Measurements from ENCODE around the gene RAPGEF2.

Gene RAPGEF2

DNA sequence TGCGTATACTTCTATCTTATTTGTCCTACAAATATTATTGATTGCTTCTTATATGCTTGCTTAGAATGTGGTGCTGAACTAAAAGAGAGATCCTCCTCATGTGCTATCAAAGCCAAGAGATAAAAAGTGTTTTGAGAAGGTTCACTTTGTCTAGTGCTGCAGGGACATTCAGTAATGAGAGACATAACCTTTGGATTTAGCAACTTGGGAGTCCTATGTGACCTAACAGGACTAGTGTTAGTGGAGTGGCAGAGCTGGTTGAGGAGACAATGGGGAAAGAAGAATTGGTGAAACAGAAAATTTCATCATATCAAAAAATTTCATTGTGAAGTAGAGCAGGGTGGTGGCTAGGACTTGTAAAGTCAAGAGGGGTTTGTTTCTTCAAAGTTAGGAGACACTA lies 117.0 kb downstream of the RAPGEF2 start (continued):
- TF ChIP-seq, protein P1, sequence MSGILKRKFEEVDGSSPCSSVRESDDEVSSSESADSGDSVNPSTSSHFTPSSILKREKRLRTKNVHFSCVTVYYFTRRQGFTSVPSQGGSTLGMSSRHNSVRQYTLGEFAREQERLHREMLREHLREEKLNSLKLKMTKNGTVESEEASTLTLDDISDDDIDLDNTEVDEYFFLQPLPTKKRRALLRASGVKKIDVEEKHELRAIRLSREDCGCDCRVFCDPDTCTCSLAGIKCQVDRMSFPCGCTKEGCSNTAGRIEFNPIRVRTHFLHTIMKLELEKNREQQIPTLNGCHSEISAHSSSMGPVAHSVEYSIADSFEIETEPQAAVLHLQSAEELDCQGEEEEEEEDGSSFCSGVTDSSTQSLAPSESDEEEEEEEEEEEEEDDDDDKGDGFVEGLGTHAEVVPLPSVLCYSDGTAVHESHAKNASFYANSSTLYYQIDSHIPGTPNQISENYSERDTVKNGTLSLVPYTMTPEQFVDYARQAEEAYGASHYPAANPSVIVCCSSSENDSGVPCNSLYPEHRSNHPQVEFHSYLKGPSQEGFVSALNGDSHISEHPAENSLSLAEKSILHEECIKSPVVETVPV (CRISPR knock-in tag; IDR thresholded peaks at IDR 0.05): no peak
- no peak for TF ChIP-seq ZNF70 (CRISPR knock-in tag; IDR thresholded peaks at IDR 0.05)
- no peak for TF ChIP-seq ZFP30 (CRISPR knock-in tag; IDR thresholded peaks at IDR 0.05)
- no peak for TF ChIP-seq ZNF565 (CRISPR knock-in tag; conservative IDR thresholded peaks at IDR 0.05; ENCODE audit: low read depth)
- no peak for TF ChIP-seq CSDC2 (CRISPR knock-in tag; IDR thresholded peaks at IDR 0.05)
- TF ChIP-seq TCF4 (CRISPR knock-in tag; IDR thresholded peaks at IDR 0.05; ENCODE audit: borderline replicate concordance): no peak
- TF ChIP-seq GLIS3 (CRISPR knock-in tag; IDR thresholded peaks at IDR 0.05): no peak

DNA sequence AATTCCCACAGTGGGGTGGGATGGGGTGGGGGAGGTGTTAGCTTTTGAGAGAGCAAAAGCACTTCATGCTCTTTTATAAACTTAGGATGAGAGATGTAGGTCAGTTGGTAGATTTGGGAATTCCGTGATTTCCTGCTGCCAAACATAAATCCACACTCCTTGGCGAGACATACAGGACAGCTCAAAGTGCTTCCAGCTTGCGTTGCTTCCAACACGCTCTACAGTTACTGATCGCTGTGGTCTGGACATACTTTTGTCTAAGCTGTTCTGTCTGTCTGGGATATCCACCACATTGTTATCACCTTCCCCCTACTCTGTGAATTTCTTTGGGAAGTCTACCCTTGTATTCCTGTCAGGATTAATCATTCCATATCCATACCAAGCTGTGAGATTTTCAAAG lies 117.5 kb downstream of the RAPGEF2 start:
- ATAC-seq: no peak

DNA sequence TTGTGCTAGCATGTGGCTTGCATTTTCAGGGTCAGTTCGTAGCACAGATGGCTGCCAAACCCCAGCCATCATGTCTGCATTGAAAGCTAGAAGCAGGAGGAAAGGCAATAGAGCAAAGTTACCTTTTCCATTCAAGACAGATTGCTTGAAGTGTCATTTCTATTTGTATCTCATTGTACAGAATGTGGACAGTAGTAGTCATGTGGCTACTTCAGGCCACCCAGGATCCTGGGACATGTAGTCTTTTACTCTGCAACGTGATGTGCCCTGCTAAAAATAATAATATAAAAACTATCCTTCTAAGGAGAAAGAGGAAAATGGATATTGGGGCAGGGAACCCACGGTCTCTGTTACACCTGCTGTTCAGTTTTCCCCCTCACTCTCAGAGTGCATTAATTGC lies 118.4 kb downstream of the RAPGEF2 start:
- no peak for ATAC-seq
- TF ChIP-seq, protein P2, sequence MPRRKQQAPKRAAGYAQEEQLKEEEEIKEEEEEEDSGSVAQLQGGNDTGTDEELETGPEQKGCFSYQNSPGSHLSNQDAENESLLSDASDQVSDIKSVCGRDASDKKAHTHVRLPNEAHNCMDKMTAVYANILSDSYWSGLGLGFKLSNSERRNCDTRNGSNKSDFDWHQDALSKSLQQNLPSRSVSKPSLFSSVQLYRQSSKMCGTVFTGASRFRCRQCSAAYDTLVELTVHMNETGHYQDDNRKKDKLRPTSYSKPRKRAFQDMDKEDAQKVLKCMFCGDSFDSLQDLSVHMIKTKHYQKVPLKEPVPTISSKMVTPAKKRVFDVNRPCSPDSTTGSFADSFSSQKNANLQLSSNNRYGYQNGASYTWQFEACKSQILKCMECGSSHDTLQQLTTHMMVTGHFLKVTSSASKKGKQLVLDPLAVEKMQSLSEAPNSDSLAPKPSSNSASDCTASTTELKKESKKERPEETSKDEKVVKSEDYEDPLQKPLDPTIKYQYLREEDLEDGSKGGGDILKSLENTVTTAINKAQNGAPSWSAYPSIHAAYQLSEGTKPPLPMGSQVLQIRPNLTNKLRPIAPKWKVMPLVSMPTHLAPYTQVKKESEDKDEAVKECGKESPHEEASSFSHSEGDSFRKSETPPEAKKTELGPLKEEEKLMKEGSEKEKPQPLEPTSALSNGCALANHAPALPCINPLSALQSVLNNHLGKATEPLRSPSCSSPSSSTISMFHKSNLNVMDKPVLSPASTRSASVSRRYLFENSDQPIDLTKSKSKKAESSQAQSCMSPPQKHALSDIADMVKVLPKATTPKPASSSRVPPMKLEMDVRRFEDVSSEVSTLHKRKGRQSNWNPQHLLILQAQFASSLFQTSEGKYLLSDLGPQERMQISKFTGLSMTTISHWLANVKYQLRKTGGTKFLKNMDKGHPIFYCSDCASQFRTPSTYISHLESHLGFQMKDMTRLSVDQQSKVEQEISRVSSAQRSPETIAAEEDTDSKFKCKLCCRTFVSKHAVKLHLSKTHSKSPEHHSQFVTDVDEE (CRISPR knock-in tag; IDR thresholded peaks at IDR 0.05): no peak
- TF ChIP-seq, protein P1 (CRISPR knock-in tag; IDR thresholded peaks at IDR 0.05): no peak
- TF ChIP-seq GLIS3 (CRISPR knock-in tag; IDR thresholded peaks at IDR 0.05) (no peak), ZFP30 (CRISPR knock-in tag; IDR thresholded peaks at IDR 0.05) (no peak), RARB (CRISPR knock-in tag; IDR thresholded peaks at IDR 0.05) (no peak), ISL1 (CRISPR knock-in tag; IDR thresholded peaks at IDR 0.05) (no peak), ARNTL (CRISPR knock-in tag; IDR thresholded peaks at IDR 0.05; ENCODE audit: borderline replicate concordance, low read depth) (no peak), BACH2 (CRISPR knock-in tag; IDR thresholded peaks at IDR 0.05; ENCODE audit: borderline replicate concordance) (no peak), TOX (CRISPR knock-in tag; IDR thresholded peaks at IDR 0.05; ENCODE audit: borderline replicate concordance) (no peak), ESRRG (CRISPR knock-in tag; IDR thresholded peaks at IDR 0.05) (no peak), TCF4 (CRISPR knock-in tag; IDR thresholded peaks at IDR 0.05; ENCODE audit: borderline replicate concordance) (no peak), ZNF70 (CRISPR knock-in tag; IDR thresholded peaks at IDR 0.05) (no peak), ZNF8 (CRISPR knock-in tag; IDR thresholded peaks at IDR 0.05) (no peak; the same call in 1 of the 2 replicates), ZFP3 (CRISPR knock-in tag; IDR thresholded peaks at IDR 0.05) (no peak), OSR1 (CRISPR knock-in tag; IDR thresholded peaks at IDR 0.05) (no peak), SNAI2 (CRISPR knock-in tag; IDR thresholded peaks at IDR 0.05) (no peak), ZNF565 (CRISPR knock-in tag; conservative IDR thresholded peaks at IDR 0.05; ENCODE audit: low read depth) (no peak)
- TF ChIP-seq, protein P3, sequence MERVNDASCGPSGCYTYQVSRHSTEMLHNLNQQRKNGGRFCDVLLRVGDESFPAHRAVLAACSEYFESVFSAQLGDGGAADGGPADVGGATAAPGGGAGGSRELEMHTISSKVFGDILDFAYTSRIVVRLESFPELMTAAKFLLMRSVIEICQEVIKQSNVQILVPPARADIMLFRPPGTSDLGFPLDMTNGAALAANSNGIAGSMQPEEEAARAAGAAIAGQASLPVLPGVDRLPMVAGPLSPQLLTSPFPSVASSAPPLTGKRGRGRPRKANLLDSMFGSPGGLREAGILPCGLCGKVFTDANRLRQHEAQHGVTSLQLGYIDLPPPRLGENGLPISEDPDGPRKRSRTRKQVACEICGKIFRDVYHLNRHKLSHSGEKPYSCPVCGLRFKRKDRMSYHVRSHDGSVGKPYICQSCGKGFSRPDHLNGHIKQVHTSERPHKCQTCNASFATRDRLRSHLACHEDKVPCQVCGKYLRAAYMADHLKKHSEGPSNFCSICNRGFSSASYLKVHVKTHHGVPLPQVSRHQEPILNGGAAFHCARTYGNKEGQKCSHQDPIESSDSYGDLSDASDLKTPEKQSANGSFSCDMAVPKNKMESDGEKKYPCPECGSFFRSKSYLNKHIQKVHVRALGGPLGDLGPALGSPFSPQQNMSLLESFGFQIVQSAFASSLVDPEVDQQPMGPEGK (CRISPR knock-in tag; IDR thresholded peaks at IDR 0.05; ENCODE audit: borderline replicate concordance): no peak
- TF ChIP-seq, protein P4, sequence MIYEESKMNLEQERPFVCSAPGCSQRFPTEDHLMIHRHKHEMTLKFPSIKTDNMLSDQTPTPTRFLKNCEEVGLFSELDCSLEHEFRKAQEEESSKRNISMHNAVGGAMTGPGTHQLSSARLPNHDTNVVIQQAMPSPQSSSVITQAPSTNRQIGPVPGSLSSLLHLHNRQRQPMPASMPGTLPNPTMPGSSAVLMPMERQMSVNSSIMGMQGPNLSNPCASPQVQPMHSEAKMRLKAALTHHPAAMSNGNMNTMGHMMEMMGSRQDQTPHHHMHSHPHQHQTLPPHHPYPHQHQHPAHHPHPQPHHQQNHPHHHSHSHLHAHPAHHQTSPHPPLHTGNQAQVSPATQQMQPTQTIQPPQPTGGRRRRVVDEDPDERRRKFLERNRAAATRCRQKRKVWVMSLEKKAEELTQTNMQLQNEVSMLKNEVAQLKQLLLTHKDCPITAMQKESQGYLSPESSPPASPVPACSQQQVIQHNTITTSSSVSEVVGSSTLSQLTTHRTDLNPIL (CRISPR knock-in tag; IDR thresholded peaks at IDR 0.05; ENCODE audit: low read depth): no peak
- TF ChIP-seq, protein P5, sequence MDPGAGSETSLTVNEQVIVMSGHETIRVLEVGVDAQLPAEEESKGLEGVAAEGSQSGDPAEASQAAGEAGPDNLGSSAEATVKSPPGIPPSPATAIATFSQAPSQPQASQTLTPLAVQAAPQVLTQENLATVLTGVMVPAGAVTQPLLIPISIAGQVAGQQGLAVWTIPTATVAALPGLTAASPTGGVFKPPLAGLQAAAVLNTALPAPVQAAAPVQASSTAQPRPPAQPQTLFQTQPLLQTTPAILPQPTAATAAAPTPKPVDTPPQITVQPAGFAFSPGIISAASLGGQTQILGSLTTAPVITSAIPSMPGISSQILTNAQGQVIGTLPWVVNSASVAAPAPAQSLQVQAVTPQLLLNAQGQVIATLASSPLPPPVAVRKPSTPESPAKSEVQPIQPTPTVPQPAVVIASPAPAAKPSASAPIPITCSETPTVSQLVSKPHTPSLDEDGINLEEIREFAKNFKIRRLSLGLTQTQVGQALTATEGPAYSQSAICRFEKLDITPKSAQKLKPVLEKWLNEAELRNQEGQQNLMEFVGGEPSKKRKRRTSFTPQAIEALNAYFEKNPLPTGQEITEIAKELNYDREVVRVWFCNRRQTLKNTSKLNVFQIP (CRISPR knock-in tag; IDR thresholded peaks at IDR 0.05; ENCODE audit: borderline replicate concordance, low read depth): no peak

More for the DNA sequence above, 117.5 kb downstream of the RAPGEF2 start:
- no peak for TF ChIP-seq TCF4 (CRISPR knock-in tag; IDR thresholded peaks at IDR 0.05; ENCODE audit: borderline replicate concordance)
- TF ChIP-seq ZNF8 (CRISPR knock-in tag; IDR thresholded peaks at IDR 0.05): no peak
- TF ChIP-seq, protein P1 (CRISPR knock-in tag; IDR thresholded peaks at IDR 0.05): no peak
- no peak for TF ChIP-seq PPARA (CRISPR knock-in tag; IDR thresholded peaks at IDR 0.05; ENCODE audit: borderline replicate concordance)
- no peak for TF ChIP-seq ZC3H10 (CRISPR knock-in tag; IDR thresholded peaks at IDR 0.05)
